Liver (tissue), 2 donors: Measurements from ENCODE around the gene CDH22.

Experiments used
- TF ChIP-seq, protein P1 (sequence below): fragments of 150-350 bp; IDR thresholded peaks from 2 replicates; pipeline ENCODE4 v1.5.1; 2017; ENCODE audit warnings: improper control_type of control experiment, low read depth, low read length; ENCODE audit not compliant: missing input control
- TF ChIP-seq, protein P2 (sequence below): IDR thresholded peaks from 2 replicates; pipeline ENCODE4 v1.6.1; 2016; ENCODE audit warnings: antibody characterized with exemption
- TF ChIP-seq, protein P3 (sequence below): IDR thresholded peaks from 2 replicates; pipeline ENCODE4 v1.6.1; 2016; ENCODE audit warnings: antibody characterized with exemption
- TF ChIP-seq, protein P4 (sequence below): IDR thresholded peaks from 2 replicates; pipeline ENCODE4 v1.6.1; 2016; ENCODE audit warnings: antibody characterized with exemption, mild to moderate bottlenecking
- donor health status: healthy.

DNA sequence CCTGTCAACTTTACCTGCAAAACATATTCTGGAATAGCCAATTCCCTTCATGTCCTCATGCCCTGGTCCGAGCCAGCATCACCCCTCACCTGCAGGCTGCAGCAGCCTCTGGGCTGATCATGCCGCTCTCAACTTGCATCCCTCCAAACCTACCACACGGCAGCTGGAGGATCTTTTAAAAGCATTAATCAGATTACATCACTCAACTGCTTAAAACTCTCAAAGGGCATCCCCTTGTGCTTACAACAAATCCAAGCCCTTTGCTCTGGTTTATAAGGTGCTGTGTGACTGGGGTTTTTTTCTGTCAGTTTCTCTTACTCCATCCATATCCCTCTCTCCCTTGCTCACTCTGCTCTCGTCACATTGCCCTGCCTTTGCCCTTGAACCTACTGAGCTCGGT, 166.2 kb downstream of the CDH22 start:
- TF ChIP-seq, protein P1, sequence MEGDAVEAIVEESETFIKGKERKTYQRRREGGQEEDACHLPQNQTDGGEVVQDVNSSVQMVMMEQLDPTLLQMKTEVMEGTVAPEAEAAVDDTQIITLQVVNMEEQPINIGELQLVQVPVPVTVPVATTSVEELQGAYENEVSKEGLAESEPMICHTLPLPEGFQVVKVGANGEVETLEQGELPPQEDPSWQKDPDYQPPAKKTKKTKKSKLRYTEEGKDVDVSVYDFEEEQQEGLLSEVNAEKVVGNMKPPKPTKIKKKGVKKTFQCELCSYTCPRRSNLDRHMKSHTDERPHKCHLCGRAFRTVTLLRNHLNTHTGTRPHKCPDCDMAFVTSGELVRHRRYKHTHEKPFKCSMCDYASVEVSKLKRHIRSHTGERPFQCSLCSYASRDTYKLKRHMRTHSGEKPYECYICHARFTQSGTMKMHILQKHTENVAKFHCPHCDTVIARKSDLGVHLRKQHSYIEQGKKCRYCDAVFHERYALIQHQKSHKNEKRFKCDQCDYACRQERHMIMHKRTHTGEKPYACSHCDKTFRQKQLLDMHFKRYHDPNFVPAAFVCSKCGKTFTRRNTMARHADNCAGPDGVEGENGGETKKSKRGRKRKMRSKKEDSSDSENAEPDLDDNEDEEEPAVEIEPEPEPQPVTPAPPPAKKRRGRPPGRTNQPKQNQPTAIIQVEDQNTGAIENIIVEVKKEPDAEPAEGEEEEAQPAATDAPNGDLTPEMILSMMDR: no peak
- TF ChIP-seq, protein P2, sequence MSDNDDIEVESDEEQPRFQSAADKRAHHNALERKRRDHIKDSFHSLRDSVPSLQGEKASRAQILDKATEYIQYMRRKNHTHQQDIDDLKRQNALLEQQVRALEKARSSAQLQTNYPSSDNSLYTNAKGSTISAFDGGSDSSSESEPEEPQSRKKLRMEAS: no peak
- TF ChIP-seq, protein P3, sequence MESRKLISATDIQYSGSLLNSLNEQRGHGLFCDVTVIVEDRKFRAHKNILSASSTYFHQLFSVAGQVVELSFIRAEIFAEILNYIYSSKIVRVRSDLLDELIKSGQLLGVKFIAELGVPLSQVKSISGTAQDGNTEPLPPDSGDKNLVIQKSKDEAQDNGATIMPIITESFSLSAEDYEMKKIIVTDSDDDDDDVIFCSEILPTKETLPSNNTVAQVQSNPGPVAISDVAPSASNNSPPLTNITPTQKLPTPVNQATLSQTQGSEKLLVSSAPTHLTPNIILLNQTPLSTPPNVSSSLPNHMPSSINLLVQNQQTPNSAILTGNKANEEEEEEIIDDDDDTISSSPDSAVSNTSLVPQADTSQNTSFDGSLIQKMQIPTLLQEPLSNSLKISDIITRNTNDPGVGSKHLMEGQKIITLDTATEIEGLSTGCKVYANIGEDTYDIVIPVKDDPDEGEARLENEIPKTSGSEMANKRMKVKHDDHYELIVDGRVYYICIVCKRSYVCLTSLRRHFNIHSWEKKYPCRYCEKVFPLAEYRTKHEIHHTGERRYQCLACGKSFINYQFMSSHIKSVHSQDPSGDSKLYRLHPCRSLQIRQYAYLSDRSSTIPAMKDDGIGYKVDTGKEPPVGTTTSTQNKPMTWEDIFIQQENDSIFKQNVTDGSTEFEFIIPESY: no peak
- TF ChIP-seq, protein P4, sequence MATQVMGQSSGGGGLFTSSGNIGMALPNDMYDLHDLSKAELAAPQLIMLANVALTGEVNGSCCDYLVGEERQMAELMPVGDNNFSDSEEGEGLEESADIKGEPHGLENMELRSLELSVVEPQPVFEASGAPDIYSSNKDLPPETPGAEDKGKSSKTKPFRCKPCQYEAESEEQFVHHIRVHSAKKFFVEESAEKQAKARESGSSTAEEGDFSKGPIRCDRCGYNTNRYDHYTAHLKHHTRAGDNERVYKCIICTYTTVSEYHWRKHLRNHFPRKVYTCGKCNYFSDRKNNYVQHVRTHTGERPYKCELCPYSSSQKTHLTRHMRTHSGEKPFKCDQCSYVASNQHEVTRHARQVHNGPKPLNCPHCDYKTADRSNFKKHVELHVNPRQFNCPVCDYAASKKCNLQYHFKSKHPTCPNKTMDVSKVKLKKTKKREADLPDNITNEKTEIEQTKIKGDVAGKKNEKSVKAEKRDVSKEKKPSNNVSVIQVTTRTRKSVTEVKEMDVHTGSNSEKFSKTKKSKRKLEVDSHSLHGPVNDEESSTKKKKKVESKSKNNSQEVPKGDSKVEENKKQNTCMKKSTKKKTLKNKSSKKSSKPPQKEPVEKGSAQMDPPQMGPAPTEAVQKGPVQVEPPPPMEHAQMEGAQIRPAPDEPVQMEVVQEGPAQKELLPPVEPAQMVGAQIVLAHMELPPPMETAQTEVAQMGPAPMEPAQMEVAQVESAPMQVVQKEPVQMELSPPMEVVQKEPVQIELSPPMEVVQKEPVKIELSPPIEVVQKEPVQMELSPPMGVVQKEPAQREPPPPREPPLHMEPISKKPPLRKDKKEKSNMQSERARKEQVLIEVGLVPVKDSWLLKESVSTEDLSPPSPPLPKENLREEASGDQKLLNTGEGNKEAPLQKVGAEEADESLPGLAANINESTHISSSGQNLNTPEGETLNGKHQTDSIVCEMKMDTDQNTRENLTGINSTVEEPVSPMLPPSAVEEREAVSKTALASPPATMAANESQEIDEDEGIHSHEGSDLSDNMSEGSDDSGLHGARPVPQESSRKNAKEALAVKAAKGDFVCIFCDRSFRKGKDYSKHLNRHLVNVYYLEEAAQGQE: no peak
